ENCODE results near the gene SGCE. TPM values are rescaled to one million over a fixed set of nuclear protein-coding genes. Genes with fewer than 3 reads are reported as not detected.

The SGCE gene
- total RNA-seq, 1 donor from 2014 or later: 6.8 TPM

DNA sequence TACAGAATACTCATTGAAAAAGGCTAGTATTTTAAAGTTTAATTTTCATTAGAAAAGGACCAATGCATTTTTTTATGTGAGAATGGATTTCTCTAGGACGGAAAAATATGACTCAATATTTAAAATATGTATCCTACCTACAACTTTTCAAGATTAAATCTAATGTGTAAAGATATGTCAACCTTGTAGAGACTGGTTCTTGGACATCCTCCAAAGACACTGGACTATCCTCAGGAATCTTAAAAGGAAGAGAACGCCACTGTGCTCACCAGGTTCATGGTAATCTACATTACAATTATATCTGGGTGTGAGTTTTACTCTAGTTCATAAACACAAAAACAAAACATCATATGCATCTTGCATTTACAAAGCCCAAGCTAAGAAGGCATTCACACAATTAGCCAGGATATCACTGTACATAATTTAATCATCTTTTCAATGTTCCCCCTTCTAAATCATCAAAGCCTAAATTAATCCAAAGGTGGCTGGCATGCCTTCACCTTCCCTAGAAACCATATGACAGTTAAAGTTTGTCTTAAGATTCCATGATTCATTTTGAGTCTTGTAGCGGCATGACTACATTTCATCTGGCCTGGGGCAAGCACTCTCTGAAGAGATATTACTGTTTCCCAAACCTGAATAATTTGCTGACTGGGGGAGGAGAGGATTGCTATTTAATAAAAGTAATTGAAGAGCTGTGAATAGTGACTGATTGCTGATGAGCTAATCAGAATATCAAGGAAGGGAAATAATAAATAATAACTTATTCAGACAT lies 12.0 kb downstream of the SGCE start:
- DNase-seq: no peak
- Mint-ChIP-seq H3K27me3 (peaks cover 25% of the 10 kb centered on the region), H3K36me3 (ENCODE audit: low read depth) (no peaks in the 10 kb centered on the region), H3K4me1 (no peaks in the 10 kb centered on the region), H3K27ac (no peak overlapping the region), H3K9me3 (no peaks in the 10 kb centered on the region), H3K4me3 (no peak overlapping the region)
- TF ChIP-seq, protein P1, sequence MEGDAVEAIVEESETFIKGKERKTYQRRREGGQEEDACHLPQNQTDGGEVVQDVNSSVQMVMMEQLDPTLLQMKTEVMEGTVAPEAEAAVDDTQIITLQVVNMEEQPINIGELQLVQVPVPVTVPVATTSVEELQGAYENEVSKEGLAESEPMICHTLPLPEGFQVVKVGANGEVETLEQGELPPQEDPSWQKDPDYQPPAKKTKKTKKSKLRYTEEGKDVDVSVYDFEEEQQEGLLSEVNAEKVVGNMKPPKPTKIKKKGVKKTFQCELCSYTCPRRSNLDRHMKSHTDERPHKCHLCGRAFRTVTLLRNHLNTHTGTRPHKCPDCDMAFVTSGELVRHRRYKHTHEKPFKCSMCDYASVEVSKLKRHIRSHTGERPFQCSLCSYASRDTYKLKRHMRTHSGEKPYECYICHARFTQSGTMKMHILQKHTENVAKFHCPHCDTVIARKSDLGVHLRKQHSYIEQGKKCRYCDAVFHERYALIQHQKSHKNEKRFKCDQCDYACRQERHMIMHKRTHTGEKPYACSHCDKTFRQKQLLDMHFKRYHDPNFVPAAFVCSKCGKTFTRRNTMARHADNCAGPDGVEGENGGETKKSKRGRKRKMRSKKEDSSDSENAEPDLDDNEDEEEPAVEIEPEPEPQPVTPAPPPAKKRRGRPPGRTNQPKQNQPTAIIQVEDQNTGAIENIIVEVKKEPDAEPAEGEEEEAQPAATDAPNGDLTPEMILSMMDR (IDR thresholded peaks at IDR 0.05): no peak
- intact Hi-C loops (cut with micrococcal nuclease): no loop called here
- ChIA-PET CTCF (no interaction called here), POLR2A (no interaction called here)
- ATAC-seq (ENCODE audit: low read depth): no peak

DNA sequence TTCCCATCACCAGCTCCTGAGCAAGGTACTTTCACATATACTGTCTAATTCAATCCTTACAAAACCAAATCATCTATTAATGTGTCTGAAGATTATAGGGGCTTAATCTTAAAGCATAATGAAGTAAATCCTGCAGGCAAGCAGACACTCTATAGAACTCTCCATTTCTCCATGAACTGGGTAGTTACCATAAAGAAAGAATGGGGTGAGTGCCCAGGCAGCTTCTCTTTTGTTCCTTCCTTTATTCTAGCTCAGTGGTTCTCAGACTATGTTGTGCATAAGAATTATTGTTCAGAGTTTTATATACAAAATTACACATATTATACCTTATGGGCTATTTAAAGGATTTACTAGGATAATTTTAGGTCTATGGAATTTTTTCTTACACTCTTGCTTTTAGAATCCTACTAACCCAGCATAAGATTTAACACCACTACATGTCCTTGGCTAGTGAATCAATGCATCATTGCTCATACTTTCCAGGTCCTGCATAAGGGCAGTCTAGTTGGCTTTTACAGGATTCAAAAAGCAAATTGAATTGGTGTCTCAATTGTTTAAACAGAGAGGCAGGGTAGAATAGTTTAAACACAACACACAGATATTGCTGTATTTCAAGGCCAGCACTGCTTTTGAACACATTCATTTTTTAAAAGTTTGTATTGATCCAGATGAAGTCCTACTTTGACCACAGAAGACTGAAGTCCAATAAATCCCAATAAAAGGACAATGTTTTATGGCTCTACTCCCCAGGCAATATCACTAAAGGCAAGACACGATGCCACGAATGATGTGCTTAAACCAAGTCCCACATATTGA lies 12.9 kb downstream of the SGCE start:
- ATAC-seq (ENCODE audit: low read depth) (no peak), DNase-seq (no peak)
- no peaks in the 10 kb centered on the region for H3K36me3 Mint-ChIP-seq (ENCODE audit: low read depth)
- no peaks in the 10 kb centered on the region for H3K4me1 Mint-ChIP-seq
- no peak overlapping the region for H3K27ac Mint-ChIP-seq
- TF ChIP-seq, protein P1 (IDR thresholded peaks at IDR 0.05): no peak
- H3K4me3 Mint-ChIP-seq: no peak overlapping the region
- H3K9me3 Mint-ChIP-seq: no peaks in the 10 kb centered on the region
- POLR2A ChIA-PET: no interaction called here
- CTCF ChIA-PET: interaction anchor here (1.0 kb wide), 1 partner anchor 194 kb away, joined by 3 read pairs; no protein-coding TSS in a partner anchor
- H3K27me3 Mint-ChIP-seq: peaks cover 21% of the 10 kb centered on the region
- intact Hi-C loops (cut with micrococcal nuclease): no loop called here

DNA sequence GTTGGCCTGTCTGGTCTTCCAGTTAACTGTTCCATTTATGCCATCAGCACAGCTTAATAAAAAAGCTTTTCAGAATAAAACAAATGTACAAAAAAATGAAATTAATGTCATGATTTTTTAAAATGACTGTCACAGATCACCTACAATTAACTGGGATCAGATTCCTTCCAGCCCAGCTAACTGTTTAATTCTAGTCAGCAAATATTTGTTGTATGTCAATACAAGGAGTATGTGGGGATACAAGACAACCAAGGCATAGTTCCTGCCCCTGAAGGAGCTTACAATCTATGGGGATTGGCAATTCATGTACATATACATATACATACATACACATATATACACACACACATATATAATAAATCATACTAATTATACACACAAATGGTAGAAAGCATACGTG lies 16.5 kb downstream of the SGCE start:
- H3K4me1 Mint-ChIP-seq: no peaks in the 10 kb centered on the region
- H3K27me3 Mint-ChIP-seq: peaks cover 17% of the 10 kb centered on the region
- ChIA-PET POLR2A (no interaction called here), CTCF (no interaction called here)
- no peaks in the 10 kb centered on the region for H3K9me3 Mint-ChIP-seq
- no peak overlapping the region for H3K4me3 Mint-ChIP-seq
- ATAC-seq (ENCODE audit: low read depth) (no peak), DNase-seq (no peak)
- H3K27ac Mint-ChIP-seq: no peak overlapping the region
- TF ChIP-seq, protein P1 (IDR thresholded peaks at IDR 0.05): no peak
- intact Hi-C loops (cut with micrococcal nuclease): no loop called here
- H3K36me3 Mint-ChIP-seq (ENCODE audit: low read depth): no peaks in the 10 kb centered on the region

- Mint-ChIP-seq H3K4me3 (no peak overlapping the region), H3K36me3 (ENCODE audit: low read depth) (no peaks in the 10 kb centered on the region), H3K4me1 (no peaks in the 10 kb centered on the region), H3K9me3 (no peaks in the 10 kb centered on the region), H3K27me3 (peaks cover 6% of the 10 kb centered on the region), H3K27ac (no peak overlapping the region)
- intact Hi-C loops (cut with micrococcal nuclease): no loop called here
- TF ChIP-seq, protein P1 (IDR thresholded peaks at IDR 0.05): no peak
- POLR2A ChIA-PET: no interaction called here
- ATAC-seq (ENCODE audit: low read depth) (no peak), DNase-seq (no peak)
- CTCF ChIA-PET: no interaction called here
Observed at GRCh38 chr7:94635687-94636086, 20.2 kb downstream of the SGCE start.

GRCh38 chr7:94634502-94634901 lies 21.4 kb downstream of the SGCE start:
- Mint-ChIP-seq H3K27ac (no peak overlapping the region), H3K4me1 (no peaks in the 10 kb centered on the region), H3K27me3 (peaks cover 6% of the 10 kb centered on the region), H3K36me3 (ENCODE audit: low read depth) (no peaks in the 10 kb centered on the region), H3K4me3 (no peak overlapping the region), H3K9me3 (no peaks in the 10 kb centered on the region)
- ATAC-seq (ENCODE audit: low read depth) (no peak), DNase-seq (no peak)
- ChIA-PET POLR2A (no interaction called here), CTCF (no interaction called here)
- intact Hi-C loops (cut with micrococcal nuclease): loop anchor here (5.0 kb wide), 1 partner anchor 42 kb away; no protein-coding TSS in a partner anchor
- TF ChIP-seq, protein P1 (IDR thresholded peaks at IDR 0.05): no peak

All from activated B cell treated with CpG ODN at 0.5 μM for 24 hours (primary cell).